ENCODE results near the gene KCNS3.

Gene KCNS3

GRCh38 chr2:17878281-17879136 is at the start of gene KCNS3:
KCNS3 (plus strand) TSS chr2:17878667; CDS start chr2:17931009, 52,342 bp downstream.
- peak; percentile 43 for DNase-seq

- peak; percentile 83 for DNase-seq
These were observed 48.1 kb upstream of the KCNS3 start for GRCh38 chr2:17830053-17831034.

- DNase-seq, result no peak
These were observed 43.0 kb upstream of the KCNS3 start for GRCh38 chr2:17835516-17835915.

- DNase-seq, result no peak
These were observed 38.5 kb upstream of the KCNS3 start for GRCh38 chr2:17839959-17840358.

- DNase-seq, result no peak
These were observed 35.0 kb upstream of the KCNS3 start for GRCh38 chr2:17843457-17843856.

GRCh38 chr2:17845806-17846205 is 32.7 kb upstream of the KCNS3 start:
- no peak for DNase-seq

GRCh38 chr2:17846676-17847075 is 31.8 kb upstream of the KCNS3 start:
- DNase-seq, result no peak

GRCh38 chr2:17847236-17847635 is 31.2 kb upstream of the KCNS3 start:
- no peak for DNase-seq

- DNase-seq, result peak; percentile 44
These were observed 29.2 kb upstream of the KCNS3 start for GRCh38 chr2:17849275-17849674.

- DNase-seq, result no peak
These were observed 28.3 kb upstream of the KCNS3 start for GRCh38 chr2:17850151-17850550.

GRCh38 chr2:17851731-17852585 is 26.5 kb upstream of the KCNS3 start:
- DNase-seq, result peak; percentile 65

GRCh38 chr2:17853799-17854198 is 24.7 kb upstream of the KCNS3 start:
- DNase-seq, result no peak

- no peak for DNase-seq
These were observed 21.4 kb upstream of the KCNS3 start for GRCh38 chr2:17857021-17857420.

GRCh38 chr2:17858064-17858463 is 20.4 kb upstream of the KCNS3 start:
- no peak for DNase-seq

GRCh38 chr2:17863539-17863938 is 14.9 kb upstream of the KCNS3 start:
- no peak for DNase-seq

- no peak for DNase-seq
These were observed 13.8 kb upstream of the KCNS3 start for GRCh38 chr2:17864676-17865075.

- no peak for DNase-seq
These were observed 11.3 kb upstream of the KCNS3 start for GRCh38 chr2:17867133-17867532.

- DNase-seq, result no peak
These were observed 9.3 kb upstream of the KCNS3 start for GRCh38 chr2:17869128-17869527.

GRCh38 chr2:17871639-17872038 is 6.8 kb upstream of the KCNS3 start:
- DNase-seq, result no peak

- no peak for DNase-seq
These were observed 5.4 kb upstream of the KCNS3 start for GRCh38 chr2:17873021-17873420.

- no peak for DNase-seq
These were observed 1.9 kb upstream of the KCNS3 start for GRCh38 chr2:17876590-17876989.

GRCh38 chr2:17877811-17878280 is 621 bp upstream of the KCNS3 start:
- DNase-seq, result no peak
